SK-N-MC (cell line): ENCODE results near the gene KPNA4.

Experiments used
- EZH2 ChIP-seq: fragments of 200-600 bp; sonication (generic); IDR thresholded peaks from one replicate; pipeline ENCODE4 v1.6.1; 2017; ENCODE audit warnings: antibody characterized with exemption
- FOXP2 ChIP-seq: optimal IDR thresholded peaks from 2 replicates; pipeline ENCODE3; 2011; ENCODE audit warnings: mild to moderate bottlenecking, moderate library complexity; ENCODE audit not compliant: insufficient read depth; ENCODE audit errors: extremely low read length, control extremely low read depth
- POLR2AphosphoS5 ChIP-seq: IDR thresholded peaks from 2 replicates; pipeline ENCODE4 v1.6.1; 2012; ENCODE audit warnings: mild to moderate bottlenecking, low read depth, low read length, borderline replicate concordance

DNA sequence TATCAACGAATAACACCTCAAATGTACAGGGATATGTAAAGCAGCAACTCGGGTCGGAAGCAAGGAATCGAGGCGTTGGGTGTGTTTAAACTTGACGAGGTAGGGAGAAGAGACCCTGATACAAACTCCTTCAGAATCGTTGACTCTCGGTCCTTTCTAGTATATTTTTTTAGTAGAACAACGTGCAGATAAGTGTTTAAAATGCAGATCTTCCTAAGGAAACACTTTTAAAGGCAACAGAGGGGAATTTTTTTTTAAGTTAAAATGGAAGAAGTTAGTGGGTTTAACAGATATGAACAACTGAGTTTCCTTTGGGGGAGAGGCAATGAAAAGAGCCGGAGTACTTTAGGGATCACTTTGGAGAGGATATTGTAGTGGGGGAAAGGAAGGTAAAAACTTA lies 1.1 kb upstream of the KPNA4 start:
- TF ChIP-seq EZH2 (no peak), POLR2AphosphoS5 (no peak), FOXP2 (no peak)
